ENCODE results near the gene C2orf76.
"Not testable (repeated sequence)": the region's sequence is repeated elsewhere in the genome, so short reads cannot be mapped to it uniquely, and the experiment has no call there.

C2orf76 gene

DNA sequence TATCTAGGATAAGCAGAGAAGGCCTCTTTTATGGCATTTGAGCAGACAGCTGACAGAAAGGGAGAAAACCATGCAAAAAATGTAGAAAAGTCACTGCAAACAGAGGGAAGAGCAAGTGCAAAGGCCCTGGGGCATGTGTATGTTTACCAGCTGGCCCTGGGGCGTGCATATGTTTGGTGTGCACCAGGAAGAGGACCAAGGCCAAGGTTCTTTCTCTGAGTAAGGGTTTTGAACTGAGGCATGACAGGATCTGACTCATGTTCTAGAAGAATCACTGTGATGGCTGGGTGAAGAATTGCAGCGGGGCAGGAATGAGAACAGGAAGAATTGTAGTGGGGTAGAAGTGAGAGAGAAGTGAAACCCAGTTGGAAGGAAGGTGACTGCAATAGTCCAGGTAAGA lies 73.4 kb downstream of the C2orf76 start:
- DNase-seq, result no peak

DNA sequence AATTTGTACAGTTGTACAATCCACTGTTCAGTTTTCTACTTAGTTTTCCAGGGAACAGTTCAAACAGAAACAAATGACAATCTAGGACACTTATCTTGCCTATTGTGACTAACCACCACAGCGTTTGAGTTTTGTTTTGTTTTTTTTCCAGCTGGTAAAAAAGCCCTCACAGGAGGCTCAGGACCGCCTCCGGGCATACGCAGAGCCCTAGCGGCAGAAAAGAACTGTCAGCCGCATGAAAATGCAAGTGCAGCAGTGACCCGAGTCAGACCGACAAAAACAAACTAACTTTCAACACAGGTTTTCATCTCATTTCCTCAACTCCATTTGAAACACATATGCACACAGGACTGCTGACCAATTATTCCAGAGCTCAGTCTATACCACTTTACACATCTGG lies 74.4 kb downstream of the C2orf76 start:
- no peak for DNase-seq

DNA sequence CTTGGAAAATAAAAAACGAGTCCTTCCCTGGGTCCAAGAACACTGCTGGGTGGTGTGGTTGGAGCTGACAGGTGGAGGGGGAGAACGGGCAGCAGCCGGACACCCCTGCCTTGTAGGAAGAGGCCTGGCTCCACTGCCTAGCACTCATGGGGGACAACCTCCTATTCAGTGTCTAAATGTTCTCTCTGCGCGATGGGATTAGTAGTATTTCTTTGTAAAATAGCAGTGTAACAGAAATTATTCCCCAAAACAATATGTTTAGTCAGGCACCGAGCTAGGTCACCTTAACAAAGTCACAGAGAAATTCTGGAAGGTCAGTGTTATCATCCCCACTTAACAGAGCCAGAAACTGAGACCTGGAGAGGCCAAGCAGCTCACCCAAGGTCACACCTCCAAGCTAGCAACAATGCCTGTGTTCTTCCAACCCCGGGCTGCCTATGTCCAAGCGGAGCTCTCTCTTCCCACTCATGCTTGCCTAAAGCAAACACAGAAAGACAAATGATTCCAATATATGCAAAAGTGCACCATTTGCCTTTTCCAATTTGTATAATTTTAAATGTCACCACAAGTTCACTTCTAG lies 75.0 kb downstream of the C2orf76 start:
- no peak for DNase-seq

DNA sequence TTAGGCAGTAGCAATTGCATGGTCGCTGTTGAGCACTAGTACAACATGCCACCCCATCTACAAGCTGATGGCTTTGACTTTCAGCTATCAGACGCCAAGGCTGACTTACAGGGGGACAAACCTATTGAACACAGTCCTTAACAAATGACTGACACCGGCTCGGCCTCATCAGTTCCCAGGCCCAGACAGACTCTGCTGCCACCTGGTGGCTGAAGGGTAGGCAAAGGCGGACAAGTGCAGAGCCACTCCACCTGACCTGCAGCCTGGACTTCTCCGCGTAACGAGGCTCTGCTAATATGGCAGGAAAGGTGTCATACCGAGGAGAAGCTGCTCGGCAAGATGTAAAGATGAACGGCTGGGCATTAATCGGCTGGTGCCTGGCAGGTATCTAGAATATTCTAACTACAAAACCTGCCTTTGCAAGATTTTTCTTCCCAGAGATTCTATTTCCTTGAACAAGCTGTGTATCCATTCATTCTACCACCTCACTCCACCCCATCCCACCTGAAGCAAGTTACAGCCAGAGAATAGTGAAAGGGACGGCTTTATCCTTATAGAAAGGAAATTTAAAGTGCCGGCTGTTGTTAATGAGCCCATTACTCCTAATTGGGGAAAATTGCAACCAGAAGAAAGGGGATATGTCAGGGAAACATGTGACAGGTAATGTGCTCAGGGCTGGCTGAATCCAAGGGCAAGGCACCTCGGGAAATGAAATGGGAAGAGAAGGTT lies 75.6 kb downstream of the C2orf76 start:
- DNase-seq, result peak; percentile 35

DNA sequence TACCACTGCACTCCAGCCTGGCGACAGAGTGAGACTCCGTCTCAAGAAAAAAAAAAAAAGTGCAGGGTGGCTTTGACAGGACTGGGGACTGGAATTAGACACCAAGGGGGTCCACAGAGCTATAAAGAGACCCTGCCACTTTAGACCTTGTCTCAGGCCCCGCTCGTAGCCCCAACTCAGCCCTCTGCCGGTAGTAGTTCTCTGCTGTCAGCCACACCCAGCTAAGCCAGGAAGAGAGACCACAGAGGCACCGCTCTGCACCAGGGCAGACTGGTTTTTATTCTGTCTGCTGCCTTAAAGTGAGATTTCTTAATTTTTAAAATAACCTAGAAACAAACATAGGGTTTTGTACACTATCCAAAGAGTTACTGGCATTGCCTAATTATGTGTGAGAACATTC lies 77.0 kb downstream of the C2orf76 start:
- DNase-seq, result no peak

DNA sequence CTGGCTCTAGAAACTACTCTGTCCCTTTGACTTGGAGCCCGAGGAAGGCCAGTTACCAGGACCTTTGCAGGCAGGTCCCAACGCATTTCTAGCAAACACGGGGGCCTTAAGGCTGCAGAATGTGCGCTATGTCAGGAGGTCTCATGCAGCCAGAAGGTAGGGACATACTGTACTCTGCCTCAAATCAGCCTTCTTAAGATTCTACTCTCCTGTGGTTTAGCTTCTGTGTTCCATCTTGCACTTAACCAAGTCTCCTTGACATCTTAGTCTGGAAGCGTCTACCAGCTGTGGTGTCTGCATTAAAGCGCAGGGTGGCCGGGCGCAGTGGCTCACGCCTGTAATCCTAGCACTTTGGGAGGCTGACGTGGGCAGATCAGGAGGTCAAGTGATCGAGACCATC lies 77.5 kb downstream of the C2orf76 start:
- no peak for DNase-seq

DNA sequence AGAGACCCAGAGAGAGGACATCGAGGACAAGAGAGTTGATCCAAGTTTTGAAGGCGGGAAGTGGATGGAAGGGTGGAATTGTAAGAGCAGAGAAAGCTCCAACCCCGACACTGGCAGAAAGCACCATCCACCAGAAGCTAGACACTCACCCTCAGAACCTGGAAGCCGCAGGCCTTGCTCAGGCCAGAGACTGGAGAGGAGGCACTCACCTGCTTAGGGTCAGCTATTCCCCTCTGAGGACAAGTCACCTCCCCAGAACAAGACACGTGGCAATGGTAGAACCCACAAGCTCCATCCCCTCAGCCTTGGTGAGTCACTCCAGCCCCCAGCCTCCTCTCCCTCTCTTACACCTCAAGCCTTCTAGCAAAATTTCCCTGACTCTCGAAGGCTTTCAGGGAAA lies 78.1 kb downstream of the C2orf76 start:
- DNase-seq, result no peak

DNA sequence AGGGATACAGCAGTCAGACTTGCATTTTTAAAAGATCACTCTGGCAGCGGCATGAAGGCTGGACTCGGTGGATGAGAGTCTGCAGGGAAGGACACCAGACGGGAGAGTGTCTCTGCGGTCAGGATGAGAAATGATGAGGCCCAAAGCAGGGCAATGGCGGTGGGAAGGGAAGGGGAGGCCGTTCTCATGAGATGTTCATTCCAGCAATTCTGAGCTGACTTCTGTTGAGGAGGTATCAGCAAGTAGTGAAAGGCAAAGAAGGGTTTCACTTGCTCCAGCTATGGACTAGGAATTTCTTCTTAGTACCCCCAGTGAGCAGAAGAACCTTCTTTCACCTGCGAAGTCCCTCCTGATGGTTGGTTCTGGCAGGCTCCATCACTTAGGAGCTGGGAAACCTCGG lies 80.0 kb downstream of the C2orf76 start:
- DNase-seq, result no peak

DNA sequence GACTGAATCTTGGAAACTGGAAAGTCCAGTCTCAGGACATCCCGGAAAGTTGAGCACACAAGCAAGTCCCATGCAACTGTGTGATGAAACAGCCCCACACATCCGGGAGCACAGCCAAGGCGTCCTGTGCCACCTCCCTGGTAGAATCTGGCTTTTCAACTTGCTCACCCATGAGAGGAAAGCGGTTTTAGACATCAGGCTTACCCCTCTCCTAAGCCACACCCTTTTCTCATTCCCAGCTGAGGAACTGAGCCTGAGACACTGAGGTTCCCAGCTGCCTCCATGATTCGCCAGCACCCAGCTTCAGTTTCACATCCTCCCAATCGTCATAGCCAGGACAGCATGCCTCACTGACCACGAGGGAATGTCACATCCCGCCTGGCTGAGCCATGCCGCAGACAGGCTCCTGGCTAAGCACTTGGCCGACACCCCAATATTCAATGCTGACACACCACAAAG lies 82.7 kb downstream of the C2orf76 start:
- DNase-seq, result no peak

DNA sequence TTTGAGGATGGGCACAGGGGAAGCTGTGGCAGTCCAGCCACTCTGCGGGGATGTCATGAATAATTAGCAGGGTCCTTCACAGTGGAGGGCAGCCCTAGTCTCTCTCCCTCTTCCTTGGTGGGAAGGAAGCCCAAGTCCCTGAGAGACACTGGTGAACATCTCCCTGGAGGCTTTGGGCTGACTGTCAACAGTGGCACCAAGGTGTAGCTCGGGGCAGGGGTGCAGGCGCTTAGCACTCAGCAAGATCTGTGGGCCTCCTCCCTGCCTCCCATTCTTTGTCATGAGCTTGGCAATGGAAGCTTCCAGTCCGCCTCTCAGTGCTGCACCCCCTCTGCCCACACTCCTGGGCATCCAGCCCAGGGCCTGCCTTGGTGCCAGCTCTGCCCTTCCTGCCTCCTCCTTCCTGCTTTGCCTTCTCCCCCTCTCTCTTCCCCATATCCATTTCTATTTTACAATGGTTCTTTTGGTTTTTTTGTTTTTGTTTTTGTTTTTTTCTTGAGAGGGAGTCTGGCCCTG lies 83.6 kb downstream of the C2orf76 start:
- no peak for DNase-seq

DNA sequence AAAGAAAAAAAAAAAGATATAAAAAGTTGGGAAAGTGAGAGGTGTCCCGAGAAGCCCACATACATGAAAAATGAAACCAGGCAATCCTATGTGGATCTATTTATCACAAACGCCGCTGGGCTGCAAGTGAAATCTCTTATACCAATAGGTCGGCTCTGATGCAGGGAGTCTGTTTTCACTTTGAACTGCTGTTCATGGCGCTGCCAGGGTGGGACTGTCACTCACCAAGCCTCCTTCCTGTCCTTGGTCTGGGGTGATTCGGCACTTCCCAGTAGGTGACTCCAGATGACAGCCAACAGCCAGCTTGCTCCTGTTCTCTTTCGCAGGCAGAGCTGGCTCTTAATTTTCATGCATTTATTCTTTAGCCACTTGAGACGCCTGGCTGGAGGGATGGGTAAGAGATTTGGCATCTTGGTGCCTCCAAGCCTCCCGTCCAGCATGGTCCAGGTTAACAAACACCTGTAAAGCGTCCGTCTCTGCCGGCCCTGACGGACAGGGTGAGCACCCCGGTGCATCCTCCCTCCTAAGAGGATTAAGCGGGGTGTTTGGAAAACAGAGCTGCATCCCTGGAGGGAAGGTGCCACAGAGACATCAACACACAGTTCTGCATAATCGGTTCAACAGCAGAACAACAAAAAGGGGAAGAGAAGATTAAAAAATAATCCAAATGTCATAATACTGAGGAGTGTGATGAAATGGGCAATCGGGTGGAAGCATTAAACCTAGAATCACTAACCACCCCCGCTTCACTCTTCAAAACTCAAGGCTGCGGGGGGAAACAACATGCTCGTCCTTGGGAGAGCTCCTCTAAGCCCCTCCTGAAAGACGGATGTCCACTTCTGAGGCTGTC lies 84.3 kb downstream of the C2orf76 start:
- DNase-seq, result no peak

DNA sequence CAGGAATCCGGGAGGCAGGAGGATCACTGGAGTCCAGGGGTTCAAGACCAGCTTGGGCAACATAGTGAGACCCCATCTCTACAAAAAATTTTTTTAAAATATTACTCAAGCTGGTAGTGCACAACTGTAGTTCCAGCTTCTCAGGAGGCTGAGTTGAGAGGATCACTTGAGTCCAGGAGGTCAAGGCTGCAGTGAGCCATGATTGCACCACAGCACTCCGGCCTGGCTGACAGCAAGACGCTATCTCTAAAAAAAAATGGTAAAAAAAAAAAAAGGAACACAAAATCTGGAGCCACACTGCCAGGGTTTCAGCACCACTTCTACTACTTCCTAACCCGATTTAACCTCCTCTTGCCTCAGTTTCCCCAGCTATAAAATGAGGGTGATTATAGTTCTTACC lies 86.0 kb downstream of the C2orf76 start:
- no peak for DNase-seq

DNA sequence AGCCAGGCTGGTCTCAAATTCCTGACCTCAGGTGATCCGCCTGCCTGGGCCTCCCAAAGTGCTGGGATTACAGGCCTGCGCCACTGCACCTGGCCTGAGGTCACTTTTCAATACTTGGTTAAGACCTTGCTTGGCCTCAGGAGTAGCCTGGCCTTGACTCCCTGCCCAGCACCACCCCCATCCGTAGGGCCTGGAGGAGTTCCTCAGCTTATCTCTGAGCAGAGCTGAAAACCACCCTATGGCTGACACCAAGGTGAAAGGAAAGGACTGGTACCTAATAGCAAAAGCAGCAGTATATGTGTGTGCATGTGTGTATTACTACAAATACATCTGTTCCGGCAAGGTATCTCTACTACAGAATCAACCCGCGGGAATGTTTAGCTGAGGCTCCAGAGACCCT lies 87.0 kb downstream of the C2orf76 start:
- DNase-seq, result no peak

DNA sequence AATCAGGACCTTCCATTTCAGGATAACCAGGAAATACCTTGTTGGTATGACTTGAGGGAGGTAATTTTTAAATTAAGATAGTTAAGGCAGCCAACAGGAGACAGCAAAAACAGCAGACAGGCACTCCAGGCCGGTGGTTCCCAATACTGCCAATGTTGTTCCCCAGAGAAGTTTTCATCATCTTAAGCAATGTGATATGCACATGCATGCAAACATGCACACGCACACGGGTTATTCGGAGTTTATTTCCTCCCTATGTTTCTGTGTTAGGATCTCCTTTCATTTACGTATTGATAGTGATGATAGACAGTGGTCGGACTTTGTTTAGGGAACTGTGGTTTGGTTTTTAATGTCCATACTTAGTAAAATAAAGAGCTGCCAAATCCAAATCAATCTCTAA lies 87.7 kb downstream of the C2orf76 start:
- DNase-seq, result no peak

DNA sequence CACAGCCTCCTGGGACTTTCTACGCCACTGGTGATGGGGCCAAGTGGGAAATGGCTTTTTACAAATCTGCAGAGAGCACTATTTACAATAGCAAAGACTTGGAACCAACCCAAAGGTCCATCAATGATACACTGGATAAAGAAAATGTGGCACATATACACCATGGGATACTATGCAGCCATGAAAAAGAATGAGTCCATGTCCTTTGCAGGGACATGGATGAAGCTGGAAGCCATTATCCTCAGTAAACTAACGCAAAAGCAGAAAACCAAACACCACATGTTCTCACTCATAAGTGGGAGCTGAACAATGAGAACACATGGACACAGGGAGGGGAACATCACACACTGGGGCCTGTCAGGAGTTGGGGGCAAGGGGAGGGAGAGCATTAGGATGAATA lies 88.2 kb downstream of the C2orf76 start:
- not testable (repeated sequence) for DNase-seq

DNA sequence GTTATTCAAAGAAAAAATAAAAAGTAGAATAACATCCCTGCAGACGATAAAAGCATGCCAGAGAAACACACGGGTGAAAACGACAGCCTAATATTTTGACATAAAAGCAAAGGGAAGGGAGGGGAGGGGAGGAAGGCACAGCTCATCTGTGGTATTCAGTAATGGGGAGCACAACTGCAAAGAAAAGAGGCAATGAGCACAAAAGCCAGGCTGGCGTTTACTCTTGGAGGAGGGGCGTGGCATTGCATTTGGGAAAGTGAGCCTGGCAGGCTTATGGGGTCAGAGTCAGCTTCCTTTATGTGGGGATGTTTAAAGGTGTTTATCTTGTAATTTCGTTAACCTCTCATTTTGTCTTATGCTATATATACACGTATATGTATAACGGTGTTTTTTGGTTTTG lies 89.8 kb downstream of the C2orf76 start:
- DNase-seq, result no peak

DNA sequence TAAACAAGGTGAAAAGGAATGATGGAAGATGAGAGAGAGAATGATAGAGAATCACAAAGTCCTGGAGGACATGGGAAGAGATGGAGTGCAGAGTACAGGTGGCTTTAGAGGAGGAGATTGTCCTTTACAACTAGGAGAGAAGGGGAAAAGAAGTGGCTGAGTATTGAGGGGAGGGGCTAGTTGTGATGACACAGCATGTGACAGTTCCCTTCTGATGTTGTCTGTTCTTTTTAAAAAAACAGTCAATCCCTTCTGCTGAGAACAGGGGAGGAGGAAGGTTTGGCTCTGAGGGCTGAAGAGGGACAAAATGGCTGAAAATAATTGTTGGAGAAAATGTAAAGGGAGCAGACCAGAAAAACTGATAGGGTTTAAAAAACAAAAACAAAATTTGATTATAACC lies 99.0 kb downstream of the C2orf76 start:
- no peak for DNase-seq

DNA sequence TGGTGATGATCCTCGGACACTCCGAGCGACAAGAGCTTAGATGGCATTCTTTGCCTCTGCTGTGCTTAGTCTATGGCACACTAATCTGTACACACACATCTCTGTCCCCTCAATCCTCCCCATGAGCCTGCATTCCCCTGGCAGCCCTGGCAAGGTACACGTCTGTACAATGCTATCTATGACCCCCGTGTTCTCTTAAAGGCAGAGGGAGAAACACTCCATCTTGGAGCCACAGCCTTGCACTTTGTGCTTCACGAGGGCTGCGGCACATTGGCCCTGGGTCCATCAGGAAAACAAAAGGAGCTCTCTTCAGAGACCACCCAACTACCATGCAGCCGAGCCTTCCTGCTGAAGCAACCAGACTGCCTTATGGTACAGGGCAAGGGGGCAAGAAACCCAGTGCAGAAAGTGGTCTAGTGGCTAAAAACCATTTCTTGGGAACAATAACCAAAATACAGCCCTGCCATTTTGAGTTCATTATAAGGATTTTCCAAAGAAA lies 100.5 kb downstream of the C2orf76 start:
- DNase-seq, result no peak

DNA sequence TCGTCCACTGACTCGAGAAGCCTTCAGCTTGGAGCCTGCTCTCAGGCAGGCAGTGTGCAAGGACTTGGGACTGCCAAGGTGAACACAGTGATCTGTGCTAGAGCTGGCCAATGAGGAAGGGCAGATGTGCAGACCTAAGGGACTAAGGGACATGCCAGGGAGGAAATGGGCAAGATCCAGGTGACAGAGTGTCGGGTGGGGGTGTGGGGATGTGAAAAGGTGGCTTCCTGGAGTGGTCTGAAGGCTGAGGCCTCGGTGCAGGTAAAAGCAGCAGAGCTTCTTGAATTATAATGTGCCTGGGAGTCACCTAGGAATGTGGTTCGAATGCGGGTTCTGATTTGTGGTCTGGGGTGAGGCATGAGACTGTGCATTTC lies 101.0 kb downstream of the C2orf76 start:
- DNase-seq, result peak; percentile 7

DNA sequence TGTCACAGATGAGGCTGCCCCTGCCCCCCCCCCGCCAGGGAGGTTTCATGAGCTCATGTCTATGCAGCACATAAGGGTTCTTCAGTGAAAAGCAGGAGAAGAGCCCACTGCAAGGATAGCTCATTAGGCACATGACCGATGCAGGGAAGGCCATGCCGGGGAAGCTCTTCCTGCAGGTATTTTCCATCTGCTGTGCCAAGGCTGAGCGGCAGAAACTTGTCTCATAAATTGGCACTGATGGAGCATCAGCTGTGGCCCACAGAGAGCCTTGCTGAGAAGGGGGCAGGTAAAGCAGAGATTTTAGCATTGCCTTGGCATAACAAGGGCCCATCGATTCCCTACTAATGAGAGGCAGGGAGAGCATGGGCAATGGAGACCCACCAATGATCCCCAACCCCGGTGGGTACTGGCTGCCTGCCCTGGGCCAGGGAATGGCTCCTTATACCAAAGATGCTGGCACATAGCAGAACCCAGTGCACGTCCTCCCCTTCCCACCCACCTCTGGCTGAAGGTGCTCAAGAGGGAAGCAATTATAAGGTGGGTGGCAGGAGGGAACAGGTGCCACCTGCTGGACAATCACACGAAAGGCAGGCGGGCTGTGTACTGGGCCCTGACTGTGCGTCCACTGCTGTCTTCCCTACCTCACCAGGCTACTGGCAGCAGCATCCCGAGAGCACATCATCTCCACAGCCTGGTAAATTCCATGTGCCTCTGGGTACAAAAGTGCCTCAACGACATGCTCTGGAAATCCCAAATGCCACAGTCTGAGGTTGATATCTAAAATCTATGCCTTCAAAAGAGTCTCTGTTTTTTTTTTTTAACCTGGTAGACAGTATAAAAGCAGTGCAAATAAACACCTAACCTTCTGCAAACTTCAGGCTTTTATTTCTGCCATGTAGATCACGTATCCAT lies 101.6 kb downstream of the C2orf76 start:
- DNase-seq, result peak; percentile 24

DNA sequence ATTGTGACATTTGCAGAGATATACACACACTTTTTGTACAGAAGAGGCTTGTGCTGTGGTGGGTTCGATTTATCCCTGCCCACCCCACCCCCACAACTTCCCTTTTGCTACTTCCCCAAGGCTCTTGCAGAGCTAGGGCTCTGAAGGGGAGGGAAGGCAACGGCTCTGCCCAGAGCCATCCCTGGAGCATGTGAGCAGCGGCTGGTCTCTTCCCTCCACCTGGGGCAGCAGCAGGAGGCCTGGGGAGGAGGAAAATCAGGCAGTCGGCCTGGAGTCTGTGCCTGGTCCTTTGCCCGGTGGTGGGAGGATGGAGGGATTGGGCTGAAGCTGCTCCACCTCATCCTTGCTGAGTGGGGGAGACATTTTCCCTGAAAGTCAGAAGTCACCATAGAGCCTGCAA lies 103.0 kb downstream of the C2orf76 start:
- no peak for DNase-seq

DNA sequence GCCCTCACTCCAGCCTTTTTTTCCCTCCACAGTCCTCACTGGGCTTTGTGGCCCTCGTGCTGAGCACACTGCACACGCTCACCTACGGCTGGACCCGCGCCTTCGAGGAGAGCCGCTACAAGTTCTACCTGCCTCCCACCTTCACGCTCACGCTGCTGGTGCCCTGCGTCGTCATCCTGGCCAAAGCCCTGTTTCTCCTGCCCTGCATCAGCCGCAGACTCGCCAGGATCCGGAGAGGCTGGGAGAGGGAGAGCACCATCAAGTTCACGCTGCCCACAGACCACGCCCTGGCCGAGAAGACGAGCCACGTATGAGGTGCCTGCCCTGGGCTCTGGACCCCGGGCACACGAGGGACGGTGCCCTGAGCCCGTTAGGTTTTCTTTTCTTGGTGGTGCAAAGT lies 103.6 kb downstream of the C2orf76 start:
- no peak for DNase-seq
